Occipital lobe (tissue), 2 donors: ENCODE data around the gene RO60. TPM values are rescaled to one million over a fixed set of nuclear protein-coding genes. Genes with fewer than 3 reads are reported as not detected.
"Not testable (repeated sequence)": the region's sequence is repeated elsewhere in the genome, so short reads cannot be mapped to it uniquely, and the experiment has no call there.

Experiments used
- DNase-seq: peaks from one replicate; lab custom pipeline; 2025; lab: John Stamatoyannopoulos, UW
- total RNA-seq: library from RNA; depleted of rRNA; stranded (reverse); fragments of >200 nt; gene quantifications from one replicate; pipeline ENCODE4 v1.2.3, GENCODE V29; 2014

RO60 gene
- total RNA-seq: 448 TPM

- DNase-seq: peak; percentile 97
Observed at GRCh38 chr1:193059282-193060114, at the start of gene RO60, which contains the start of gene UCHL5. Gene RO60, plus strand, starts transcription at chr1:193059612. Its CDS starts 9,443 bp downstream, at chr1:193069055. Gene UCHL5, minus strand, starts transcription at chr1:193059360. Its CDS starts 100 bp downstream, at chr1:193059260.

DNA sequence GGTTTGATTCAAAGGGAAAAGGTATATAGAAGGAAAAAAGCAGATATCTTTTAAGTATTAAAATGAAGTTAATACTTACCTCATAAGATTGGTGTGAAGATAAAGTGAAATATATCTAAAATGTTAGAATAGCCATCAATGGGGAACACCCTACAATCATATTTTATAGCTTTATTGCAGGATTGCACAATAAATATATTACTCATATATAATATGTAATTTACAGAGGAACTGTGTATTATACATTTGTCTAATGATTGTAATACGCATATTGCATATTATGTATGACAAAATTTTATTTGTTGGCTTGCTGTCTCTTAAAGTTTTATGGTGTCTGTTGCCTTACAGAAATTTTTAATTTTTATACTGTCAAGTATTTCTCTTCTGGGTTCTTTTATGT lies 48.0 kb upstream of the RO60 start:
- no peak for DNase-seq

GRCh38 chr1:193013005-193013404 lies 46.4 kb upstream of the RO60 start:
- no peak for DNase-seq

DNA sequence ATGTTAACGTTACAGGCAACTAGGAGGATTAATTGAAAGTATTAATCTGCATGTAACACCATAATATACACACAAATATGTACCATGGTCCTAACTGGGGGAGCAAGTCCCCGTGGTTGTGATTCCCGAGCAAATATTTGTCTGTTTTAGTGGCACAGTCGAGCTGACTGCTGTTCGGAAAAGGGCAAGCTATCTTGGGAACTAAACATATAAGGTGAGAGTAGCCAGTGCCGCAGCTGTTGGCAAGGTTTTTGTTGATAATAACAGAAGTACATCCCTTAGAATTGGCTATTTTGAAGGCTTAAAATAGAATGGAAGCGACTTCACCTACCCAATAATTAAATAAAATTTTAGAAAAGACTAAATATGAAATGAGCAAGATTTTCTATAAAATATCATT lies 45.7 kb upstream of the RO60 start:
- no peak for DNase-seq

GRCh38 chr1:193014400-193014799 lies 45.0 kb upstream of the RO60 start:
- no peak for DNase-seq

DNA sequence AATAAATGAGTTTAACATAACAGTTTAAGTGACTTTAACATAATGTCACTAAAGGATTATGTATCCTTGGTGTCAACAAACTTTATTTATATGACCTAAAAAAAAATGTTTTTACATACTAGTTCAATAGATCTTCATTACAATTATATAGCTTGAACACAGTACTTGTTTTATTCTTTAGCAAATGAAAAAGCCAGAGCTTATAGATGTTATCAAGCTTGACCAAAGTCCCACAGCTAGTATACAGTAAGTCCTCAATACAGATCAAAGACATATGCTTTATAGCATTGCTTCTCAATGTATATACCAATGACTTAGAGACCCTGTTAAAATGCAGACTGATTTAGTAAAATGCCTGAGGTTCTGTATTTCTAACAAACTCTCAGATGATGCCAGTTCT lies 42.6 kb upstream of the RO60 start:
- no peak for DNase-seq

DNA sequence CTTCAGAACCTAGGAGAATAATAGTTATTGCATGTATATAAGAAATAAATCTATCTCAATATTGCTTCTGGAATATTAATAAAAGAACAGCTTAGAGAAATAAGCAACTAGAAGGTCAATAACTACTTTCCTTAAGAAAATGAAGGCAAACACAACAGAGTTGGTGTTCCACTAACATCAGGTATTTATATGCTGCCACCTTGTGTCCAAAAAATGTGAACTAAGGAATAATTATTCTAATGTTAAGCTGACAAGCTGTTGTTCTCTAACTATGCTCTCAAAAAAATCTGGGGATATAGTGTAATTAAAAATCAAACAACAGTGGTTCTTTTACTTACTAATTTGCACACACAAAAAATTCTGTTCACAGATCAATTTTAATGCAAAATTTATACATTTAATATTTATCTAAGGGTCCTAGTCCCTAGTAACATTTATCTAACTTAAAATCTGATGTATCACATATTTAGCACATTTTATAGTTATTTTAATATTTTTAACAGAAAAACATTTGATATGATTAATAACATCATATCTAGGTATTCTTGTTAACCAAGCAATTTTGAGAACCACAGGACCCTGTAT lies 39.9 kb upstream of the RO60 start:
- no peak for DNase-seq

DNA sequence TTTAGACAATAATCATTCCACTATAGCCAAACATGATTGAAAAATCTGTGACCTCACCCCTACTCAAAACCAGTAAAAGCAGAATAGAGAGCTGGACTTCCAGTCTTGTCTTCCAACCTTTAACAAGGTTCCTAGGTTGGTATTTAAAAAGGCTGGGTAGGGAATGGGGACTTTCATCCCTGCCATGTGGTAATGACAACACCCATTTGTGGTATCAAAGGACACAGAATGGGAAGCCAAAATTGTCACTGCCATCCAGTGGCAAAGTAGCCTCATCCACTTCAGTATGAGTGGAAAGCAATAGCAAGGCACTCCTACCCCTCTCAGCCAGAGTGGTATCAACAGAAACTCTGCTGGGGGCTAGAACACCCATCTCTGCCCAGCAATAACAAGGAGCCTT lies 34.2 kb upstream of the RO60 start:
- DNase-seq: no peak

- no peak for DNase-seq
Observed at GRCh38 chr1:193030280-193030679, 29.1 kb upstream of the RO60 start.

GRCh38 chr1:193031431-193031830 lies 28.0 kb upstream of the RO60 start:
- no peak for DNase-seq

DNA sequence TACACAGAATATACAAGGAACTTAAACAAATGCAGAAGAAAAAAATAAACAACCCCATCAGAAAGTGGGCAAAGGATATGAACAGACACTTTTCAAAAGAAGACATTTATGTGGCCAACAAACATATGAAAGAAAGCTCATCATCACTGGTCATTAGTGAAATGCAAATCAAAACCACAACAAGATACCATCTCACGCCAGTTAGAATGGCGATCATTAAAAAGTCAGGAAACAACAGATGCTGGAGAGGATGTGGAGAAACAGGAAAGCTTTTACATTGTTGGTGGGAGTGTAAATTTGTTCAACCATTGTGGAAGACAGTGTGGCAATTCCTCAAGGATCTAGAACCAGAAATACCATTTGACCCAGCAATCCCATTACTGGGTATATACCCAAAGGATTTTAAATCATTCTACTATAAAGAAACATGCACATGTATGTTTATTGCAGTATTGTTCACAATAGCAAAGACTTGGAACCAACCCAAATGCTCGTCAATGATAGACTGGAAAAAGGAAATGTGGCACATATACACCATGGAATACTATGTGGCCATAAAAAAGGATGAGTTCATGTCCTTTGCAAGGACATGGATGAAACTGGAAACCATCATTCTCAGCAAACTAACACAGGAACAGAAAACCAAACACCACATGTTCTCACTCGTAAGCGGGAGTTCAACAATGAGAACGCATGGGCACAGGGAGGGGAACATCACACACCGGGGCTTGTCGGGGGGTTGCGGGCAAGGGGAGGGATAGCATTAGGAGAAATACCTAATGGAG lies 26.6 kb upstream of the RO60 start:
- DNase-seq: not testable (repeated sequence)

- DNase-seq: no peak
Observed at GRCh38 chr1:193033610-193034009, 25.8 kb upstream of the RO60 start.

DNA sequence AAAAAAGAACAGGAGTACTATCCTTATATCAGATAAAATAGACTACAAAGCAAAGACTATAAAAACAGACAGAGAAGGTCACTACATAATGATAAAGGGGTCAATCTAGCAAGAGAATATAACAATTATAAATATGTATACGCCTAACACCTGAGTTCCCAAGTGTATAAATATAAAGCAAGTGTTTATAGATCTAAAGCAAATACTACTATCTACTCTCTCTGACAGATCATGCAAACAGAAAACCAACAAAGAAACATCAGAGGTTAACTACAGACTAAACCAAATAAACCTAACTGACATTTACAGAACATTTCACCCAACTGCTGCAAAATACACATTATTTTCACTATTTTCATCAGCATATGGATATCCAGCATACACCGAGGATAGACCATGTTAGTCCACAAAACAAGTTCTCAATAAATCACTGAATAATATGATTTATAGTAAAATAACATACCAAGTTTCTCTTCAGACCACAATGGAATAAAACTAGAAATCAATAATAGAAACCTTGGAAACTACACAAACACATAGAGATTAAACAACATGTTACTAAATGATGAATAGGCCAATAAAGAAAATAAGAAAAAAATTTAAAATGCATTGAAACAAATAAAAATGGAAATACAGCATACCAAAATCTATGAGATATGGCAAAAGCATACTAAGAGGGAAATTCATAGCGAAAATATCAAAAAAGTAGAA lies 22.9 kb upstream of the RO60 start:
- no peak for DNase-seq

- no peak for DNase-seq
Observed at GRCh38 chr1:193040011-193040410, 19.4 kb upstream of the RO60 start.

- DNase-seq: no peak
Observed at GRCh38 chr1:193042766-193043691, 16.4 kb upstream of the RO60 start.

GRCh38 chr1:193048913-193049312 lies 10.5 kb upstream of the RO60 start:
- DNase-seq: not testable (repeated sequence)

GRCh38 chr1:193054169-193054675 lies 5.2 kb upstream of the RO60 start:
- no peak for DNase-seq

- no peak for DNase-seq
Observed at GRCh38 chr1:193058529-193059281, 707 bp upstream of the RO60 start.

GRCh38 chr1:193060115-193060403 lies 647 bp downstream of the RO60 start:
- DNase-seq: no peak

- DNase-seq: no peak
Observed at GRCh38 chr1:193060406-193060805, 994 bp downstream of the RO60 start.
